Panc1 (cell line): ENCODE results near the gene FIG4. TPM values are rescaled to one million over a fixed set of nuclear protein-coding genes. Genes with fewer than 3 reads are reported as not detected.
"Not testable (repeated sequence)": the region's sequence is repeated elsewhere in the genome, so short reads cannot be mapped to it uniquely, and the experiment has no call there.

Source experiments
- ATAC-seq: fragments of 200-7000 bp; cut with Tn5 transposase; 2 replicates; pipeline ENCODE4 v1.9.1; 2020; ENCODE audit warnings: mild to moderate bottlenecking, moderate library complexity
- BruUV-seq: library from RNA; stranded (reverse); fragments of 400-500 nt; replicated peaks from 2 replicates; lab custom pipeline; 2021; lab: Mats Ljungman, UMichigan
- CTCF ChIA-PET: fragments of 300-600 bp; sonication (Branson Sonifier 250); formaldehyde crosslinking; loops from one replicate; lab custom pipeline; 2022; ENCODE audit warnings: antibody characterized with exemption; lab: Charles Lee
- POLR2A ChIA-PET: fragments of 300-600 bp; sonication (Branson Sonifier 250); formaldehyde crosslinking; loops from one replicate; lab custom pipeline; 2022; ENCODE audit warnings: antibody characterized with exemption; lab: Charles Lee
- DNase-seq: peaks from one replicate; pipeline ENCODE4 v3.0.0-alpha.2; 2010; ENCODE audit warnings: low read depth, low spot score
- H3K27ac ChIP-seq: 2 replicates; pipeline ENCODE4 v1.5.1; 2011; ENCODE audit warnings: mild to moderate bottlenecking, low read length, inconsistent platforms
- H3K27me3 ChIP-seq: fragments of 200-500 bp; sonication (Bioruptor generic); 2 replicates; pipeline ENCODE4 v1.6.0; 2014; ENCODE audit warnings: low read length, inconsistent platforms; ENCODE audit not compliant: control insufficient read depth, insufficient read depth
- H3K36me3 ChIP-seq: fragments of 200-500 bp; sonication (Bioruptor generic); 2 replicates; pipeline ENCODE4 v1.5.1; 2014; ENCODE audit warnings: inconsistent platforms, mild to moderate bottlenecking, low read length, moderate library complexity; ENCODE audit not compliant: control insufficient read depth, insufficient read depth
- H3K4me1 ChIP-seq: 2 replicates; pipeline ENCODE4 v1.5.1; 2011; ENCODE audit warnings: inconsistent platforms, mild to moderate bottlenecking, low read length, moderate library complexity; ENCODE audit not compliant: control insufficient read depth, insufficient read depth
- H3K4me3 ChIP-seq, 2 experiments: 2 replicates each; pipeline ENCODE4 v1.5.1; 2011 to 2012; ENCODE audit warnings: low read depth in 2 of 2, low read length in 2 of 2, mild to moderate bottlenecking in 2 of 2, inconsistent platforms in 1 of 2, moderate library complexity in 1 of 2
- H3K9me3 ChIP-seq: fragments of 200-500 bp; sonication (Bioruptor generic); 2 replicates; pipeline ENCODE4 v1.5.1; 2014; ENCODE audit warnings: low read depth, mild to moderate bottlenecking, inconsistent platforms, low read length, moderate library complexity; ENCODE audit not compliant: control insufficient read depth, insufficient read depth
- CTCF ChIP-seq: fragments of 450-650 bp; IDR thresholded peaks from 2 replicates; pipeline ENCODE4 v1.5.1; 2017; ENCODE audit warnings: mild to moderate bottlenecking
- POLR2AphosphoS5 ChIP-seq: IDR thresholded peaks from 2 replicates; pipeline ENCODE4 v1.6.1; 2012; ENCODE audit warnings: mild to moderate bottlenecking, low read depth, low read length, moderate library complexity
- REST ChIP-seq, 2 experiments: IDR thresholded peaks; 2 replicates each; pipeline ENCODE4 v1.6.1; 2011 to 2012; ENCODE audit warnings: low read depth in 2 of 2, control low read depth in 1 of 2, low read length in 1 of 2, mild to moderate bottlenecking in 1 of 2, moderate library complexity in 1 of 2; ENCODE audit not compliant: insufficient read depth in 1 of 2
- SIN3A ChIP-seq: IDR thresholded peaks from 2 replicates; pipeline ENCODE4 v1.6.1; 2012; ENCODE audit warnings: low read depth, mild to moderate bottlenecking, low read length, moderate library complexity, borderline replicate concordance; ENCODE audit not compliant: insufficient read depth
- TCF7L2 ChIP-seq: IDR thresholded peaks from 2 replicates; pipeline ENCODE4 v1.6.1; 2011; ENCODE audit warnings: mild to moderate bottlenecking, low read depth, low read length, inconsistent platforms
- in situ Hi-C: cut with HindIII; loops from 2 replicates; pipeline ENCODE4 v1.10.0; 2016; ENCODE audit warnings: low sequenced_read_pairs, low pct_unique_long_range_greater_than_20kb
- intact Hi-C: fragments of 100-400 bp; cut with micrococcal nuclease; formaldehyde crosslinking; loops from one replicate; pipeline ENCODE4 v1.10.0; 2022; ENCODE audit not compliant: unreplicated experiment
- total RNA-seq: library from RNA; stranded (reverse); gene quantifications from one replicate; pipeline ENCODE4 v1.2.1, GENCODE V29; 2021; ENCODE audit not compliant: unreplicated experiment

Gene FIG4
- total RNA-seq, 1 experiment from 2014 or later, result 19.0 TPM

GRCh38 chr6:109676724-109677123 is 14.4 kb upstream of the FIG4 start:
- Histone ChIP-seq H3K9me3 (no peaks in the 10 kb centered on the region), H3K27me3 (peaks cover 9% of the 10 kb centered on the region; the same call in 1 of the 2 replicates), H3K4me1 (no peaks in the 10 kb centered on the region), H3K36me3 (no peaks in the 10 kb centered on the region), H3K27ac (no peak overlapping the region), H3K4me3 (no peak overlapping the region)
- DNase-seq, result no peak
- no peak for ATAC-seq
- CTCF ChIA-PET, result no interaction called here
- in situ Hi-C loops (no loop called here), intact Hi-C loops (no loop called here)
- no TSS peak for BruUV-seq
- POLR2A ChIA-PET, result no interaction called here
- TF ChIP-seq POLR2AphosphoS5, result no peak
- TF ChIP-seq CTCF, result no peak
- no peak for TF ChIP-seq REST (IDR thresholded peaks at IDR 0.05; ENCODE audit: insufficient read depth in 1 of 2, low read depth in 2 of 2, low read length in 1 of 2)
- TF ChIP-seq SIN3A, result no peak
- no peak for TF ChIP-seq TCF7L2

- H3K4me3 ChIP-seq, result no peak overlapping the region
- in situ Hi-C loops (no loop called here), intact Hi-C loops (no loop called here)
- no peaks in the 10 kb centered on the region for H3K36me3 ChIP-seq
- TF ChIP-seq POLR2AphosphoS5 (no peak), SIN3A (no peak), TCF7L2 (no peak), CTCF (no peak), REST (IDR thresholded peaks at IDR 0.05; ENCODE audit: insufficient read depth in 1 of 2, low read depth in 2 of 2, low read length in 1 of 2) (no peak)
- peaks cover 9% of the 10 kb centered on the region; the same call in 1 of the 2 replicates for H3K27me3 ChIP-seq
- BruUV-seq, result no TSS peak
- no peaks in the 10 kb centered on the region for H3K4me1 ChIP-seq
- no peak overlapping the region for H3K27ac ChIP-seq
- H3K9me3 ChIP-seq, result no peaks in the 10 kb centered on the region
- ChIA-PET POLR2A (no interaction called here), CTCF (no interaction called here)
- ATAC-seq (no peak), DNase-seq (no peak)
Measured at GRCh38 chr6:109678240-109678639, 12.9 kb upstream of the FIG4 start.

- H3K36me3 ChIP-seq, in situ Hi-C loops, H3K9me3 ChIP-seq, BruUV-seq, H3K4me3 ChIP-seq, H3K4me1 ChIP-seq, H3K27ac ChIP-seq, DNase-seq, POLR2A ChIA-PET, CTCF ChIA-PET, H3K27me3 ChIP-seq, intact Hi-C loops: not testable (repeated sequence)
- ATAC-seq, result 0 out of 2 replicates have a peak, but pooled peaks have one; percentile 42
Measured at GRCh38 chr6:109678661-109679505, 12.2 kb upstream of the FIG4 start.
